Measurements from ENCODE around the gene KLRG1.

KLRG1 gene

DNA sequence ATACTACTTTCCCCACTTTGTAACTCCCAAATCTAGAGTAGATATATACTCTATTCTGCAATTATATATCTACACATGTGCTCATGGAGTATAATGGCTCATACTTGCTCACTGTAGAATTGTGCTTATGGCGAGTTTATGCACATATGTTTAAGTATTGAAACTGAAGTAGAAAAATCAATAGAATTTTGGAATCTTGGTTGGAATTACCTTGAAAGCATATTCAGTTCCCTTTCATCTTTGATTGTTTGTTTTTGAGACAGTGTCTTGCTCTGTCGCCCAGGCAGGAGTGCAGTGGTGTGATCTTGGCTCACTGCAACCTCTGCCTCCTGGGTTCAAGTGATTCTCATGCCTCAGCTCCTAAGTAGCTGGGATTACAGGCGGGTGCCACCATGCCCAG is 4.5 kb downstream of the KLRG1 start:
- no peak overlapping the region for H2BK120ac ChIP-seq (ENCODE audit: insufficient read depth, low read length, poor library complexity)
- H3K18ac ChIP-seq (ENCODE audit: low read length) = no peak overlapping the region
- H3K36me3 ChIP-seq (ENCODE audit: control insufficient read depth in 1 of 2, insufficient read depth in 2 of 2, low read length in 2 of 2) = no peaks in the 10 kb centered on the region
- no peak overlapping the region for H3K4me2 ChIP-seq (ENCODE audit: low read length)
- no peak overlapping the region for H2BK12ac ChIP-seq (ENCODE audit: low read length)
- H3K27me3 ChIP-seq (ENCODE audit: insufficient read depth, low read length) = no peaks in the 10 kb centered on the region
- no peak overlapping the region for H4K12ac ChIP-seq (ENCODE audit: low read depth, low read length)
- H3K4me3 ChIP-seq (ENCODE audit: low read depth, low read length) = no peak overlapping the region
- no peaks in the 10 kb centered on the region for H3K4me1 ChIP-seq (ENCODE audit: control insufficient read depth in 1 of 2, insufficient read depth in 2 of 2, low read length in 2 of 2)
- H3K27ac ChIP-seq (ENCODE audit: low read depth, low read length) = no peak overlapping the region
- no peaks in the 10 kb centered on the region for H3K9me3 ChIP-seq (ENCODE audit: insufficient read depth, low read depth, low read length)
- no peak overlapping the region for H3K4ac ChIP-seq (ENCODE audit: low read depth, low read length)
- H4K8ac ChIP-seq (ENCODE audit: low read depth, low read length) = no peak overlapping the region
- DNase-seq = no peak
- H2BK5ac ChIP-seq (ENCODE audit: low read depth, low read length, poor library complexity) = no peak overlapping the region
- H3K9ac ChIP-seq (ENCODE audit: low read length) = no peak overlapping the region
- WGBS (ENCODE audit: extremely low coverage, insufficient coverage, insufficient read length) = no CpG with 5 or more reads among the region's 3 CpGs
- H2AFZ ChIP-seq (ENCODE audit: insufficient read depth, low read length, poor library complexity) = no peak overlapping the region
- H3K79me1 ChIP-seq (ENCODE audit: low read length) = no peaks in the 10 kb centered on the region
- no peak overlapping the region for H3K14ac ChIP-seq (ENCODE audit: low read length)
- H3K79me2 ChIP-seq (ENCODE audit: control insufficient read depth, insufficient read depth, low read length, poor library complexity) = no peaks in the 10 kb centered on the region
- no peak overlapping the region for H4K91ac ChIP-seq (ENCODE audit: low read depth, low read length)
- no peak overlapping the region for H3K23ac ChIP-seq (ENCODE audit: low read length)
- H2AK5ac ChIP-seq (ENCODE audit: low read length) = no peak overlapping the region

DNA sequence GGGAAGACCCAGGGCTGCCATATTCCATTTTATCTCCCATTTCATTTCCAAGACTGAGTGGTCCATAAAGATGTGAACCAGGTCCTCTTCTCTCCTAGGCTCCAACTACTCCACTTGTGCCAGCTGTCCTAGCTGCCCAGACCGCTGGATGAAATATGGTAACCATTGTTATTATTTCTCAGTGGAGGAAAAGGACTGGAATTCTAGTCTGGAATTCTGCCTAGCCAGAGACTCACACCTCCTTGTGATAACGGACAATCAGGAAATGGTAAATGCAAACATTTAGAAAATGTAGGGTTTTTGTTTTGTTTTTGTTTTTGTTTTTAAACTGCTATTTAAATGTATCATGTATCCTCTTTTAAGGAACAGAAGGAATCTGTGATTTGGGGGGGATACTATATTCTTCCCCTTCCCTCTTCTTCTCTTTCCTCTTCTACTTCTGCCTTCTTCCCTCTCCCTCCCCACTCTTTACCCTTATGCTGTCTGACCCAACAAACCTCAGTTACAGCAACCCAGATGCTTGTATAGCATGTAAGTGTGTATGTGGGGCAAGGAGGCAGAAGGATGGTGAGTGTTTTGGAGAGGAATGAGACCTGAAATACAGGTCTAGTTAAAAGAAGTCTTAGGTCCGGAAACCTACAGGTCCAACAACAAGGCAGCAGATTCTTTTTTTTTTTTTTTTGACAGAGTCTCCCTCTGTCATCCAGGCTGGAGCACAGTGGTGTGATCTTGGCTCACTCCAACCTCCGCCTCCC is 5.9 kb downstream of the KLRG1 start:
- no peaks in the 10 kb centered on the region for H3K79me2 ChIP-seq (ENCODE audit: control insufficient read depth, insufficient read depth, low read length, poor library complexity)
- DNase-seq = peak; percentile 70 to 91
- no peak overlapping the region for H2BK120ac ChIP-seq (ENCODE audit: insufficient read depth, low read length, poor library complexity)
- no peaks in the 10 kb centered on the region for H3K9me3 ChIP-seq (ENCODE audit: insufficient read depth, low read depth, low read length)
- H3K27ac ChIP-seq (ENCODE audit: low read depth, low read length) = no peak overlapping the region
- no peaks in the 10 kb centered on the region for H3K79me1 ChIP-seq (ENCODE audit: low read length)
- no peak overlapping the region for H4K8ac ChIP-seq (ENCODE audit: low read depth, low read length)
- peak overlapping the region; percentile 63 for H3K9ac ChIP-seq (ENCODE audit: low read length)
- H3K4me1 ChIP-seq (ENCODE audit: control insufficient read depth in 1 of 2, insufficient read depth in 2 of 2, low read length in 2 of 2) = no peaks in the 10 kb centered on the region
- H4K91ac ChIP-seq (ENCODE audit: low read depth, low read length) = no peak overlapping the region
- no peak overlapping the region for H3K4me2 ChIP-seq (ENCODE audit: low read length)
- H3K27me3 ChIP-seq (ENCODE audit: insufficient read depth, low read length) = no peaks in the 10 kb centered on the region
- no peak overlapping the region for H3K18ac ChIP-seq (ENCODE audit: low read length)
- H3K36me3 ChIP-seq (ENCODE audit: control insufficient read depth in 1 of 2, insufficient read depth in 2 of 2, low read length in 2 of 2) = no peaks in the 10 kb centered on the region
- H2BK12ac ChIP-seq (ENCODE audit: low read length) = no peak overlapping the region
- no peak overlapping the region for H2BK5ac ChIP-seq (ENCODE audit: low read depth, low read length, poor library complexity)
- no peak overlapping the region for H2AFZ ChIP-seq (ENCODE audit: insufficient read depth, low read length, poor library complexity)
- H4K12ac ChIP-seq (ENCODE audit: low read depth, low read length) = no peak overlapping the region
- H2AK5ac ChIP-seq (ENCODE audit: low read length) = no peak overlapping the region
- H3K23ac ChIP-seq (ENCODE audit: low read length) = no peak overlapping the region
- no peak overlapping the region for H3K4ac ChIP-seq (ENCODE audit: low read depth, low read length)
- WGBS (ENCODE audit: extremely low coverage, insufficient coverage, insufficient read length) = no CpG with 5 or more reads among the region's 4 CpGs
- no peak overlapping the region for H3K14ac ChIP-seq (ENCODE audit: low read length)
- H3K4me3 ChIP-seq (ENCODE audit: low read depth, low read length) = no peak overlapping the region

DNA sequence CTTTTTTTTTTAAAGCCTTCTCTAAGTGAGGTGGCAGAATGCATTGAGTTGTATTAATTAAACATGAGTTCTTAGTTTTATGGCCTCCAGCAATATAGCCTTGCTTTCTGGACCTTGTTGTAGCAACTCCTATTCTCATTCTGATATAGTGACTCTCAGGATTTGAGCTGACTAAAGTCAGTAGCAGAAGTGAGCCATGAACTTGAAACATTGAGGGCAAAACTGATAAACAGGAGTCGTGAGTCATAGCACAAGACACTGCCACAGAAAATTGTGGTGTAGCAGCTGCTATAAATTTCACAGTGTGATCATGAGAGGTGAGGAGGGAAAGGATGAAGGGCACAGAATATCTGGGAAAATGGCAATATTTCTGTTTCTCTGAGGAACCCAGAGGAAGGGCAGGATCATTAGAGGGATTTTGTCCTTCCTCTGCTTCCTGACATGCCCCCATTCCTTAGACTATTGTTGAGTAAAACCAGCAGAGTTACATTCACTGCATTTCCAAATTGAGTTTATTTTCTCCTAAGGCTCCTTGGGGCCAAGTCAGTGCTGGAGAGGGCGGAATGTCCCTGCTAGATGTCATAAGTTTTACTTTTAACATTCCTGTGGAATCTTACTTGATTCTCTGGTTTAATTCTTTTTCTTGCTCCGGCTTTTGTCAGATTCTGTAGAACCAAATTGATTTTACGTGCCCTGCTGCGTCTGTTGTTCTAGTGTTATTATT is 7.5 kb downstream of the KLRG1 start:
- Histone ChIP-seq H3K27me3 (ENCODE audit: insufficient read depth, low read length) (no peaks in the 10 kb centered on the region), H3K4ac (ENCODE audit: low read depth, low read length) (no peak overlapping the region), H4K8ac (ENCODE audit: low read depth, low read length) (no peak overlapping the region), H2AK5ac (ENCODE audit: low read length) (no peak overlapping the region), H3K27ac (ENCODE audit: low read depth, low read length) (no peak overlapping the region), H3K9me3 (ENCODE audit: insufficient read depth, low read depth, low read length) (no peaks in the 10 kb centered on the region), H3K9ac (ENCODE audit: low read length) (no peak overlapping the region), H3K23ac (ENCODE audit: low read length) (no peak overlapping the region), H2BK120ac (ENCODE audit: insufficient read depth, low read length, poor library complexity) (no peak overlapping the region), H3K4me3 (ENCODE audit: low read depth, low read length) (no peak overlapping the region), H3K79me2 (ENCODE audit: control insufficient read depth, insufficient read depth, low read length, poor library complexity) (no peaks in the 10 kb centered on the region), H2BK5ac (ENCODE audit: low read depth, low read length, poor library complexity) (no peak overlapping the region), H2AFZ (ENCODE audit: insufficient read depth, low read length, poor library complexity) (no peak overlapping the region), H3K4me1 (ENCODE audit: control insufficient read depth in 1 of 2, insufficient read depth in 2 of 2, low read length in 2 of 2) (no peaks in the 10 kb centered on the region), H4K91ac (ENCODE audit: low read depth, low read length) (no peak overlapping the region), H3K79me1 (ENCODE audit: low read length) (no peaks in the 10 kb centered on the region), H3K14ac (ENCODE audit: low read length) (no peak overlapping the region), H2BK12ac (ENCODE audit: low read length) (no peak overlapping the region), H3K4me2 (ENCODE audit: low read length) (no peak overlapping the region), H3K18ac (ENCODE audit: low read length) (no peak overlapping the region), H3K36me3 (ENCODE audit: control insufficient read depth in 1 of 2, insufficient read depth in 2 of 2, low read length in 2 of 2) (no peaks in the 10 kb centered on the region), H4K12ac (ENCODE audit: low read depth, low read length) (no peak overlapping the region)
- no CpG with 5 or more reads among the region's 5 CpGs for WGBS (ENCODE audit: extremely low coverage, insufficient coverage, insufficient read length)
- peak; percentile 59 to 90 for DNase-seq

DNA sequence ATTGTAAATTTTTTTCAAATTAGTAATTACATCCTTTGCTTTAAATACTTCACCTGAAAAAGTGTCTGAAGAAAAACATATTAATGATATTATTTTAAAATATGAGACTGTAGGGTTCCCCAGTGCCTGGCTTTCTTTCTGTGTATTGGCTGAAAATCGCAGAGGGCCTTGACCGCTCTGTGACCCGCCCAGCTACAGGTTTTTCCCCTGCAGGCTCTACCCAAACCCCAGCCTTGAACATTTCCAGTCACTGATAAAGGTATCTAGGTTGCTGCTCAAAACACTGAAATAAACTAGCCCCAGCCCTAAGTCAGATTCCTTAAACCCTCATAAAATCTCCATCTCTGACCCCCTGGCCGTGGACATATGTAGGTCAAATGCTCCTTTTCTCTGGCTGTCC is 11.9 kb downstream of the KLRG1 start:
- no peaks in the 10 kb centered on the region for H3K4me1 ChIP-seq (ENCODE audit: control insufficient read depth in 1 of 2, insufficient read depth in 2 of 2, low read length in 2 of 2)
- no peaks in the 10 kb centered on the region for H3K36me3 ChIP-seq (ENCODE audit: control insufficient read depth in 1 of 2, insufficient read depth in 2 of 2, low read length in 2 of 2)
- no peak overlapping the region for H2BK120ac ChIP-seq (ENCODE audit: insufficient read depth, low read length, poor library complexity)
- no peak overlapping the region for H4K8ac ChIP-seq (ENCODE audit: low read depth, low read length)
- no peak overlapping the region for H3K4me2 ChIP-seq (ENCODE audit: low read length)
- no peak overlapping the region for H3K18ac ChIP-seq (ENCODE audit: low read length)
- no peak overlapping the region for H2AFZ ChIP-seq (ENCODE audit: insufficient read depth, low read length, poor library complexity)
- no peak overlapping the region for H3K23ac ChIP-seq (ENCODE audit: low read length)
- H4K12ac ChIP-seq (ENCODE audit: low read depth, low read length) = no peak overlapping the region
- no peaks in the 10 kb centered on the region for H3K79me1 ChIP-seq (ENCODE audit: low read length)
- WGBS (ENCODE audit: extremely low coverage, insufficient coverage, insufficient read length) = no CpG with 5 or more reads among the region's 4 CpGs
- H2BK12ac ChIP-seq (ENCODE audit: low read length) = no peak overlapping the region
- no peak overlapping the region for H3K14ac ChIP-seq (ENCODE audit: low read length)
- no peaks in the 10 kb centered on the region for H3K9me3 ChIP-seq (ENCODE audit: insufficient read depth, low read depth, low read length)
- no peak overlapping the region for H3K4me3 ChIP-seq (ENCODE audit: low read depth, low read length)
- H3K4ac ChIP-seq (ENCODE audit: low read depth, low read length) = no peak overlapping the region
- H4K91ac ChIP-seq (ENCODE audit: low read depth, low read length) = no peak overlapping the region
- H2AK5ac ChIP-seq (ENCODE audit: low read length) = no peak overlapping the region
- no peak for DNase-seq
- H3K9ac ChIP-seq (ENCODE audit: low read length) = no peak overlapping the region
- H3K27ac ChIP-seq (ENCODE audit: low read depth, low read length) = no peak overlapping the region
- H3K79me2 ChIP-seq (ENCODE audit: control insufficient read depth, insufficient read depth, low read length, poor library complexity) = no peaks in the 10 kb centered on the region
- no peaks in the 10 kb centered on the region for H3K27me3 ChIP-seq (ENCODE audit: insufficient read depth, low read length)
- H2BK5ac ChIP-seq (ENCODE audit: low read depth, low read length, poor library complexity) = no peak overlapping the region

Measured in trophoblast cell (in vitro differentiated cells and primary cell).